H9 (cell line): ENCODE data around the gene CAB39. TPM values are rescaled to one million over a fixed set of nuclear protein-coding genes. Genes with fewer than 3 reads are reported as not detected.

ENCODE experiments used
- DNase-seq: peaks from one replicate; pipeline ENCODE4 v3.0.0-alpha.2; 2017
- H2AFZ ChIP-seq: one replicate; pipeline ENCODE4 v1.6.1; 2013; ENCODE audit warnings: mild to moderate bottlenecking, low read length, control low read depth, moderate library complexity
- H2AK5ac ChIP-seq: 2 replicates; pipeline ENCODE4 v1.6.1; 2013; ENCODE audit warnings: low read length, control low read depth, mixed read lengths; ENCODE audit not compliant: insufficient read length
- H2BK120ac ChIP-seq: one replicate; pipeline ENCODE4 v1.6.1; 2013; ENCODE audit warnings: low read depth, mild to moderate bottlenecking, low read length, control low read depth, inconsistent platforms; ENCODE audit not compliant: poor library complexity, severe bottlenecking
- H2BK12ac ChIP-seq: 2 replicates; pipeline ENCODE4 v1.6.1; 2013; ENCODE audit warnings: low read length, control low read depth, mixed read lengths, low read depth; ENCODE audit not compliant: insufficient read length
- H2BK15ac ChIP-seq: 2 replicates; pipeline ENCODE4 v1.6.1; 2013; ENCODE audit warnings: low read depth, low read length, control low read depth
- H2BK20ac ChIP-seq: one replicate; pipeline ENCODE4 v1.6.1; 2013; ENCODE audit warnings: low read depth, mild to moderate bottlenecking, low read length, control low read depth, inconsistent platforms; ENCODE audit not compliant: poor library complexity, severe bottlenecking
- H2BK5ac ChIP-seq: 2 replicates; pipeline ENCODE4 v1.6.1; 2013; ENCODE audit warnings: low read length, control low read depth, mixed read lengths; ENCODE audit not compliant: insufficient read length
- H3K14ac ChIP-seq: 2 replicates; pipeline ENCODE4 v1.6.1; 2013; ENCODE audit warnings: low read length, control low read depth; ENCODE audit not compliant: insufficient read depth
- H3K18ac ChIP-seq: 2 replicates; pipeline ENCODE4 v1.6.1; 2013; ENCODE audit warnings: low read depth, mild to moderate bottlenecking, mixed read lengths, low read length, control low read depth; ENCODE audit not compliant: insufficient read length
- H3K23ac ChIP-seq: 2 replicates; pipeline ENCODE4 v1.6.1; 2013; ENCODE audit warnings: low read length, control low read depth, mixed read lengths, low read depth; ENCODE audit not compliant: insufficient read length
- H3K23me2 ChIP-seq: 2 replicates; pipeline ENCODE4 v1.6.1; 2013; ENCODE audit warnings: low read depth, mild to moderate bottlenecking, mixed read lengths, low read length, control low read depth; ENCODE audit not compliant: insufficient read length, poor library complexity, severe bottlenecking
- H3K27ac ChIP-seq: 2 replicates; pipeline ENCODE4 v1.5.1; 2013; ENCODE audit warnings: low read length, control low read depth, mixed read lengths, low read depth; ENCODE audit not compliant: insufficient read length
- H3K27me3 ChIP-seq: 2 replicates; pipeline ENCODE4 v1.6.1; 2013; ENCODE audit warnings: low read length, control low read depth, inconsistent platforms; ENCODE audit not compliant: insufficient read depth
- H3K4ac ChIP-seq: 2 replicates; pipeline ENCODE4 v1.6.1; 2013; ENCODE audit warnings: low read depth, mild to moderate bottlenecking, control low read depth, inconsistent platforms, low read length, moderate library complexity
- H3K4me1 ChIP-seq: 2 replicates; pipeline ENCODE4 v1.6.1; 2013; ENCODE audit warnings: low read length, control low read depth, inconsistent platforms; ENCODE audit not compliant: insufficient read depth
- H3K4me2 ChIP-seq: 2 replicates; pipeline ENCODE4 v1.6.1; 2013; ENCODE audit warnings: low read length, control low read depth, mixed read lengths; ENCODE audit not compliant: insufficient read length, insufficient read depth
- H3K56ac ChIP-seq: 2 replicates; pipeline ENCODE4 v1.6.1; 2013; ENCODE audit warnings: low read depth, mild to moderate bottlenecking, mixed read lengths, low read length, control low read depth; ENCODE audit not compliant: insufficient read length
- H3K79me1 ChIP-seq: 2 replicates; pipeline ENCODE4 v1.6.1; 2013; ENCODE audit warnings: low read depth, mild to moderate bottlenecking, moderate library complexity, low read length, control low read depth, inconsistent platforms; ENCODE audit not compliant: insufficient read depth, poor library complexity, severe bottlenecking
- H3K79me2 ChIP-seq: 2 replicates; pipeline ENCODE4 v1.6.1; 2013; ENCODE audit warnings: low read length, control low read depth, inconsistent platforms; ENCODE audit not compliant: insufficient read depth
- H3K9ac ChIP-seq: 2 replicates; pipeline ENCODE4 v1.6.1; 2013; ENCODE audit warnings: low read length, control low read depth, mixed read lengths; ENCODE audit not compliant: insufficient read length; ENCODE audit errors: extremely low read depth
- H3K9me3 ChIP-seq: one replicate; pipeline ENCODE4 v1.6.1; 2013; ENCODE audit warnings: low read depth, low read length, inconsistent platforms; ENCODE audit not compliant: control insufficient read depth
- H3T11ph ChIP-seq: one replicate; pipeline ENCODE4 v1.6.1; 2013; ENCODE audit warnings: mild to moderate bottlenecking, low read length, control low read depth, inconsistent platforms
- H4K20me1 ChIP-seq: one replicate; pipeline ENCODE4 v1.6.1; 2013; ENCODE audit not compliant: control insufficient read depth, insufficient read length, insufficient read depth
- H4K5ac ChIP-seq: 2 replicates; pipeline ENCODE4 v1.6.1; 2013; ENCODE audit warnings: low read depth, mild to moderate bottlenecking, mixed read lengths, low read length, control low read depth; ENCODE audit not compliant: insufficient read length
- H4K8ac ChIP-seq: replicated peaks from 2 replicates; pipeline ENCODE4 v1.6.1; 2013; ENCODE audit warnings: low read length, control low read depth, mixed read lengths, low read depth; ENCODE audit not compliant: insufficient read length
- H4K91ac ChIP-seq: 2 replicates; pipeline ENCODE4 v1.6.1; 2013; ENCODE audit warnings: low read depth, mild to moderate bottlenecking, moderate library complexity, mixed read lengths, low read length, control low read depth; ENCODE audit not compliant: insufficient read length
- H3K27ac Mint-ChIP-seq, 3 experiments: 2 replicates in 2 of 3; 3 replicates in 1 of 3; pipeline ENCODE4 v1.8.0; 2020 to 2021; ENCODE audit warnings: mixed read lengths in 3 of 3, mild to moderate bottlenecking in 1 of 3, moderate library complexity in 1 of 3
- H3K27me3 Mint-ChIP-seq: 2 replicates; pipeline ENCODE4 v1.8.0; 2021; ENCODE audit warnings: low read depth, mild to moderate bottlenecking, moderate library complexity, mixed read lengths
- H3K36me3 Mint-ChIP-seq, 3 experiments: 2 replicates in 2 of 3; 3 replicates in 1 of 3; pipeline ENCODE4 v1.8.0; 2020 to 2021; ENCODE audit warnings: low read depth in 3 of 3, mixed read lengths in 3 of 3; ENCODE audit not compliant: insufficient read depth in 1 of 3
- H3K4me1 Mint-ChIP-seq, 2 experiments: 2 replicates each; pipeline ENCODE4 v1.8.0; 2020; ENCODE audit warnings: mixed read lengths in 2 of 2
- H3K4me3 Mint-ChIP-seq, 2 experiments: 2 replicates in 1 of 2; 3 replicates in 1 of 2; pipeline ENCODE4 v1.8.0; 2020 to 2021; ENCODE audit warnings: mild to moderate bottlenecking in 2 of 2, mixed read lengths in 2 of 2, moderate library complexity in 1 of 2
- H3K9me3 Mint-ChIP-seq, 2 experiments: 2 replicates in 1 of 2; 3 replicates in 1 of 2; pipeline ENCODE4 v1.8.0; 2020; ENCODE audit warnings: mild to moderate bottlenecking in 2 of 2, mixed read lengths in 2 of 2, moderate library complexity in 1 of 2
- WGBS: extraction: QIAGEN DNeasy Blood & Tissue Kit; methylation state at CpG from one replicate; pipeline ENCODE4 v1.1.7; 2013; ENCODE audit warnings: missing lambda C conversion rate, low lambda C conversion rate, mixed read lengths; ENCODE audit not compliant: insufficient read length; ENCODE audit errors: extremely low coverage; 5-methylcytosine and 5-hydroxymethylcytosine counted together
- total RNA-seq: library from RNA; stranded (reverse); gene quantifications from 2 replicates; pipeline ENCODE4 v1.2.1, GENCODE V29; 2021
- TF ChIP-seq, protein P1 (sequence below): fragments of 200-600 bp; sonication (generic); conservative IDR thresholded peaks from 3 replicates; pipeline ENCODE4 v1.8.0; 2021; ENCODE audit warnings: antibody characterized with exemption, mild to moderate bottlenecking

The CAB39 gene
- total RNA-seq, 1 experiment from 2014 or later: 42.7 TPM

DNA sequence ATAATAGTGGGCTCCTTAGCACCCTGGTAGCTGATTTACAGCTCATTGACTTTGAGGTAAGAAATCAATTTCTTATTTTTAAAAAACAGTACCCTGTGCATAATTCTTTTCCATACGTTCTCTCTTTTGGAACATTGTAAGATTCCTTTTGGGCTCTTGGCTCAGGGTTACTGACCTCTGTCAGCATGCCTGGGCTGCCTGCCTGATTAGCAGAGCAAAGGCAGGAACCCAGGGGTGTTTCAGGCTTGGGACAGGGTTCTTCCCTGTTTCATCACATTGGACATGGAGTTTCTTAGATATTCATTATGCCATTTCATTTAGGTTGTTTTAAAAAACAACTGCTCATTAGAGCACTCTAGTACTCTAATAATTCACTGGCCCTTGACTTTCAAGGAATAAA lies 78.3 kb downstream of the CAB39 start:
- H3K9me3 Mint-ChIP-seq: peaks cover 10 to 20% of the 10 kb centered on the region in 2 experiments
- Histone ChIP-seq H2BK12ac (no peak overlapping the region), H3K4ac (no peak overlapping the region), H3K18ac (no peak overlapping the region), H3K23ac (no peak overlapping the region), H3K27ac (no peak overlapping the region), H3K27me3 (no peaks in the 10 kb centered on the region), H3K4me2 (no peak overlapping the region), H3K79me2 (no peaks in the 10 kb centered on the region), H4K20me1 (no peaks in the 10 kb centered on the region), H2AFZ (no peak overlapping the region), H4K8ac (no peak overlapping the region), H3K23me2 (no peaks in the 10 kb centered on the region), H2BK20ac (no peak overlapping the region), H3K56ac (no peak overlapping the region), H2BK15ac (no peak overlapping the region), H3K9ac (no peak overlapping the region), H4K5ac (no peak overlapping the region), H3K14ac (no peak overlapping the region), H3K4me1 (peaks cover 2% of the 10 kb centered on the region), H2BK5ac (no peak overlapping the region), H3K79me1 (no peaks in the 10 kb centered on the region), H3K9me3 (no peaks in the 10 kb centered on the region), H4K91ac (no peak overlapping the region), H3T11ph (no peak overlapping the region), H2AK5ac (no peak overlapping the region), H2BK120ac (no peak overlapping the region)
- peaks cover 5 to 13% of the 10 kb centered on the region in 2 experiments for H3K4me1 Mint-ChIP-seq
- TF ChIP-seq, protein P1, sequence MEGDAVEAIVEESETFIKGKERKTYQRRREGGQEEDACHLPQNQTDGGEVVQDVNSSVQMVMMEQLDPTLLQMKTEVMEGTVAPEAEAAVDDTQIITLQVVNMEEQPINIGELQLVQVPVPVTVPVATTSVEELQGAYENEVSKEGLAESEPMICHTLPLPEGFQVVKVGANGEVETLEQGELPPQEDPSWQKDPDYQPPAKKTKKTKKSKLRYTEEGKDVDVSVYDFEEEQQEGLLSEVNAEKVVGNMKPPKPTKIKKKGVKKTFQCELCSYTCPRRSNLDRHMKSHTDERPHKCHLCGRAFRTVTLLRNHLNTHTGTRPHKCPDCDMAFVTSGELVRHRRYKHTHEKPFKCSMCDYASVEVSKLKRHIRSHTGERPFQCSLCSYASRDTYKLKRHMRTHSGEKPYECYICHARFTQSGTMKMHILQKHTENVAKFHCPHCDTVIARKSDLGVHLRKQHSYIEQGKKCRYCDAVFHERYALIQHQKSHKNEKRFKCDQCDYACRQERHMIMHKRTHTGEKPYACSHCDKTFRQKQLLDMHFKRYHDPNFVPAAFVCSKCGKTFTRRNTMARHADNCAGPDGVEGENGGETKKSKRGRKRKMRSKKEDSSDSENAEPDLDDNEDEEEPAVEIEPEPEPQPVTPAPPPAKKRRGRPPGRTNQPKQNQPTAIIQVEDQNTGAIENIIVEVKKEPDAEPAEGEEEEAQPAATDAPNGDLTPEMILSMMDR: no peak
- H3K27me3 Mint-ChIP-seq: no peaks in the 10 kb centered on the region
- WGBS: no CpG with 5 or more reads among the region's 1 CpG
- DNase-seq: no peak
- peaks cover 46 to 65% (median 56%) of the 10 kb centered on the region in 3 experiments for H3K36me3 Mint-ChIP-seq
- H3K4me3 Mint-ChIP-seq: no peak overlapping the region
- no peak overlapping the region for H3K27ac Mint-ChIP-seq
